HG03432 (cell line): ENCODE measurements around the gene TPO.
"Not testable (repeated sequence)": the region's sequence is repeated elsewhere in the genome, so short reads cannot be mapped to it uniquely, and the experiment has no call there.

ENCODE experiments used
- ATAC-seq: cut with Tn5 transposase; IDR thresholded peaks from one replicate; pipeline ENCODE4 v1.9.1; 2021; ENCODE audit warnings: mild to moderate bottlenecking, moderate library complexity; ENCODE audit not compliant: unreplicated experiment

TPO gene

DNA sequence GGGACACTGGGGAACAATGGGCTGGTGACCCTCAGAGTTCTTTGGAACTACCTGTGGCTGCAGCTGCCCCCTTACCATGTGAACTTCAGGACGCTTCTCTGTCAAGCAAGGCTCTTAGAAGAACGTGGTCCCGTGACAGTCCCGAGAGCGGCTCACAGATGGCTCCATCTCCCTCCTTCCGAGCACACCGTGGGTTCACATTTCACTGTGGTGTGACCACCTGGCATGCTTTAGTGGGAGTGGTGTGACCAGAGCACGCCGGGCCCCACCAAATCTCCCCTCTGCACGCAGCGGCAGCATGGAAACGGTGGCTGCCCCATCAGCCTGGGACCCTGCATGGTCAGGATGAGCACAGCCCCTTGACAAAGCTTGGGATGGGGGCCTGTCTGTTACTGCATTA, 9.7 kb upstream of the TPO start:
- no peak for ATAC-seq

GRCh38 chr2:1405124-1405523, 8.1 kb upstream of the TPO start:
- ATAC-seq = no peak

- no peak for ATAC-seq
Measured at GRCh38 chr2:1405967-1406366, 7.3 kb upstream of the TPO start.

DNA sequence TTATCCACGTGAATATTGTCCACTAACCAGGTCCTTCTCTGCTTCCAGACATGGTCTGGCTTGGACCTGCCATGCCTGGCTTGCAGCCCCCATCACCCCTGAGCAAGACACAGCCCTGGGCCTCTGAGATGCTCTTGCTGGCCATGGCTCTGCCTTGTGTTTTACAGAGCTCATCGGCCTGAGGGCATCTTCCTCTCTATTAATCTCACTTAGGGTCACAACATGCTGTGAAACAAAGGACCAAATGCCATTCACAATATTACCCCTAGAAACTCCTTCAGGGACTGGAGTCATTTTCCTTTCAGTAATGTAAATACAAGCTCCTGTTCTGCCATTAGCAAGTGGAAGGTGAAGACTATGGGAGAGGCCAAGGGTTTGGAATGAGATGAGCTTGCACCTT, 6.8 kb upstream of the TPO start:
- ATAC-seq = no peak

GRCh38 chr2:1407950-1408675, 5.2 kb upstream of the TPO start:
- ATAC-seq = no peak

- ATAC-seq = no peak
Measured at GRCh38 chr2:1414121-1414520, 858 bp downstream of the TPO start.

DNA sequence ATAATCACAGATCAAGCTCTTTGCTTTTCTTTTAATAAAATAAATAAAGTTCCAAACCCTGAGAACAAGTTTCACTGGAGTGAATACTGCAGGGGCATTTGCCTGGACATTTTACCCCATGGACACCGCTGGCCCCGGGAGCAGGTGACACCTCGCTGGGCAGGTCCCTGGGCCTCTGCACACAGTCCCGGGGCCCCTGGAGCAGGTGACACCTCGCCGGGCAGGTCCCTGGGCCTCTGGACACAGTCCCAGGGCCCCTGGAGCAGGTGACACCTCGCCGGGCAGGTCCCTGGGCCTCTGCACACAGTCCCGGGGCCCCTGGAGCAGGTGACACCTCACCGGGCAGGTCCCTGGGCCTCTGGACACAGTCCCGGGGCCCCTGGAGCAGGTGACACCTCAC, 1.6 kb downstream of the TPO start:
- not testable (repeated sequence) for ATAC-seq

DNA sequence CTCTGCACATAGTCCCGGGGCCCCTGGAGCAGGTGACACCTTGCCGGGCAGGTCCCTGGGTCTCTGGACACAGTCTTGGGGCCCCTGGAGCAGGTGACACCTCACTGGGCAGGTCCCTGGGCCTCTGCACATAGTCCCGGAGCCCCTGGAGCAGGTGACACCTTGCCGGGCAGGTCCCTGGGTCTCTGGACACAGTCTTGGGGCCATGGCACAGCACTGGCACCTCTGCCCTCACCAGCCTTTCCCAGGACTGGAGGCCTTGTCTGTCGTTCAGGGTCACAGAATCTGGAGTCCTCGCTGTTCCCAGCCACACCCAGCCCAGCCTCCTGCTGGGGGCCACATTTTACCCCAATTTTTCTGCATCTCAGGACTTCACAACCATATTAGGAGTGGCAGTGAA, 2.2 kb downstream of the TPO start:
- ATAC-seq = no peak

DNA sequence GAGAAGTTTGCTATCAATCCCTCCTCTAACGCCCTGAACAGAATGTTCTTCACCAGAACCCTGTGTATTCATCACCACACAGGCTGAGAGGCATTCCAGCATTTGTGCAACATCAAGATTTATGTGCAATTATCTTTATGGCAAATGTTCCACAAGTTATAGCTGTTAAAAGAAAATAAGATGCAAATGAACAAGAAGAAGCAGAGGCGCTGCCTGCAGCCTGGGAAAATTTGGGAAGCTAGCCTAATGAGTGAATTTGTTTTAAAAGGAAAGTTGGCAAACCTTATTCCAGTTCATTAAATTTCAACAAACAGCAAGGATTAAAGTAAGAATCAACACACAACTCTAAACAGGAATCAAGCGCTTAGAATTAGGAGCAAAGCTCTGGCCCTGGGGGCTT, 5.3 kb downstream of the TPO start:
- no peak for ATAC-seq

DNA sequence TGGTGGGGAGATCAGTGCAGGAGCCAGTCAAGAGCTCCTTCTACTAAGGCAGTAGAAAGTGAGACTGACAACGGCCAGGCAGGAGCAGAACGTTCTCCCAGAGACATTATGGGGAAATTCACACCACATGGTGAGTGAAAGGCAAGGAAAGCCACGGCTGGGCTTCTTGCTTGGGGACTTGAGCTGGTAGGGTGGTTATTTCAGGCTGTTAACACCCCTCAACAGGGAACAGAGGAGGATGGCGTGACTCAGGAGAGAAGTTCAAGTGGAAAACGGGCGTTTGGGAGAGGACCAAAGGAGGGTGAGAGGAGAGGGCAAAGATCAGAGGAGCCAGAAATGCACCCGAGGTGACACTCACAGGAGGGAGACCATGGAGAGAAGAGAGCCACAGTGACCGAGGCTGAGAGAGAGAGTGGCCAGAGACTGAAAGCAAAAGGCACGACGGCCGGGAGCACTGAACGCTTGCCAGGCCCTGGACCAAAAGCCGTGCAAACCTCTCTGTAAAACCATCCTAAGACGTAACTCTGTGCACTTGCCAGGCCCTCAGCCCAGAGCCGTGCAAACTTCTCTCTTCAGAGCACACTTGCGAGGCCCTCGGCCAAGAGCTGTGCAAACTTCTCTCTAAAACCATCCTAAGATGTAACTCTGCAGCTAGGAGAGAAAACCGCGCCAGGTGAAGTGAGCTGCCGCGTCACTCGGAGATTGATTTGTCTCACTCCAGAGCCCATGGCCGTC, 7.7 kb downstream of the TPO start:
- ATAC-seq = no peak

GRCh38 chr2:1421731-1422130, 8.5 kb downstream of the TPO start:
- ATAC-seq = no peak

DNA sequence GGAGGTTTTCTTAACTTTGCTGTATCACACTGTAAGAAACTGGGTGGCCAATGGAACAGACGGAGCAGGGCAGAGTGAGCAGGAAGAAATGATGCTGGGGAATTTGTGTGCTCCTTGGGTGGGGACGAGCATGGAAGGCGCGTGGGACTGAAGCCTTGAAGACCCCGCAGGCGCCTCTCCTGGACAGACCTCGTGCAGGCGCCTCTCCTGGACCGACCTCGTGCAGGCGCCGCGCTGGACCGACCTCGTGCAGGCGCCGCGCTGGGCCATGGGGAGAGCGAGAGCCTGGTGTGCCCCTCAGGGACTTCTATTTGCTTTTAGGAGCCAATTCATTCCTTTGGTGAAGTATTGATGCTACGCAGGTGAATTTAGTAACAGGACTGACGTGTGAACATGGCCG, 8.9 kb downstream of the TPO start:
- no peak for ATAC-seq

- no peak for ATAC-seq
Measured at GRCh38 chr2:1422716-1423285, 9.5 kb downstream of the TPO start.

DNA sequence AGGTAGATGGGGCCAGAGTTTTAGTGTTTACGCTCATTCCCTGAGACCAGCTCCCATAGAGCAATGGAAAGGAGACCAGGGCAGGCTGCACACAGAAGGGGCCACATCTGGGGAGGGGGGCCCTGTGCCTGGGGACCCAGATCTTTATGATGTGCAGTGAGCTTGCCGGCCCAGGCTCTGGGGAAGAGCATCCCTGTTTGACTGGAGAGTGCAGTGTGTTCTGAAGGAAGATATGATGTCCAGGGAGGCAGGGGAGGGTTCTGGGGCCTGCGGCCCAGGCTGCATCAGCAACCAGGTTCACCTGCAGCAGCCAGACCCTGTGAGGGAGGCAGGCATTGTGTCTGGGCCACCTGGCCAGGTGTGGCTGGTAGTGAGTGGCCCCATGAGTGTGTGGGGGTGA, 13.8 kb downstream of the TPO start:
- no peak for ATAC-seq

DNA sequence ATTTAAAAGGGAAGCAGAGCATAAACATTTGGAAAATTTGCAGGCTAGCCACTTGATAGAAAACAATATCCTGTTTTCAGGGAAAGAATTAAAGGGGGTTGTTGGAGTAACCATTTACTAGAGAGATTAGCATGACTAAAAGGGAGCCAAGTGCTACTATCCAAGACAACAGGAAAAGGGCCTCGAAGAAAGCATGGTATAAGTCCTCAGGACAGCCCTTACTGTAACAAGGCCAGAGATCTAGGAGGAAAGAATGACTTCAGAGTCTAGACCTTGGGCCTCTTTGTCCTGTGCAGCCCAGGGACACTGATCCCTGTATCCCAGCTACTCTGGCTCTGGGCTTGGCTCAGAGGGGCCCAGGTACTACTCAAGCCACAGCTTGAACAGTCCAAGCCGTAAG, 16.6 kb downstream of the TPO start:
- ATAC-seq = no peak

DNA sequence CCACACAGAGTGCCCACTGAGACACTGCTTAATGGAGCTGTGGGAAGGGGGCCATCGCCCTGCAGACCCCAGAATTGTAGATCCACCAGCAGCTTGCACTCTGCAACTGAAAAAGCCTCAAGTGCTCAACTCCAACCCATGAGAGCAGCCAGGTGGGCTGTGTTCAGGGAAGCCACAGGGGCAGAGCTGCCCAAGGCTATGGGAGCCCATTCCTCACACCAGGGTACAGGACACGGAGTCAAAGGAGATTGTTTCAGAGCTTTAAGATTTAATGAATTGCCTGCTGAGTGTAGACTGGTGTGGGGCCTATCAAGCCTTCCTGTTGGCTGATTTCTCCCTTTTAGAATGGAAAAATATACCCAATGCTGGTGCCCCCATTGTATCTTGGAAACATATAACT, 17.2 kb downstream of the TPO start:
- no peak for ATAC-seq

- ATAC-seq = no peak
Measured at GRCh38 chr2:1431886-1432400, 18.7 kb downstream of the TPO start.

DNA sequence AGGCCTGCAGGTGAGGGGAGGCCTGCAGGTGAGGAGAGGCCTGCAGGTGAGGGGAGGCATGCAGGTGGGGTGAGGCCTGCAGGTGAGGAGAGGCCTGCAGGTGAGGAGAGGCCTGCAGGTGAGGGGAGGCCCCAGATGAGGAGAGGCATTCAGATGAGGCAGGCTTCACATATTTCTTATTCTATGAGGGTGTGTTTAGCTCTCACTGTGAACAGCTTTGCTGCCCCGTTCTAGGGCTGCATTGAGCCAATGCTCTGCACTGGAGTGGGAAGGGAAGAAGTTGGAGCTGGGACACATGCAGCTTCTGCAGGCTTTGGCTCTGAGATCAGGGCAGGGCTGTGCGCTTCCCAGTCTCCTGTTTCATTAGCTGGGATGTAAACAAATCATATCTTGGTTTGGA, 19.5 kb downstream of the TPO start:
- no peak for ATAC-seq

DNA sequence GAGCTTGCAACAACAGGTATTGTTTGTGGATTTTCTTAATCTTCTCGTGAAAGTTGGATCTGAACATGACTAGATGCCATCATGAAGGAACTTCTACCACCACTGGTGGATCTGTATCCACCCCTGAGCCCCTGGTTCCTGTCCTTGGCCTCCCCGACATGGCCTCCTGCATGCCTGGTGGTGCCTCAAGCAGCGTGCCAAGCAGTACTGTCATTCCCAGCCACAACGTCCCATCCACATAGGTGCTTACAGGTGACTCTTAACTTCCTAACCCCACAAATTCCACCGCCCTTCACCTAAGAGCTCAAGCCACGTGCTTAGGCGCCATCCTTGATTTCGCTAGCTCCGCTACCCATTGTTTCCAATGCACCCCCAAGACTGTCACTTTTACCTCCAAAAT, 23.1 kb downstream of the TPO start:
- no peak for ATAC-seq

- no peak for ATAC-seq
Measured at GRCh38 chr2:1437101-1437500, 23.8 kb downstream of the TPO start.

GRCh38 chr2:1437537-1437936, 24.3 kb downstream of the TPO start:
- no peak for ATAC-seq

DNA sequence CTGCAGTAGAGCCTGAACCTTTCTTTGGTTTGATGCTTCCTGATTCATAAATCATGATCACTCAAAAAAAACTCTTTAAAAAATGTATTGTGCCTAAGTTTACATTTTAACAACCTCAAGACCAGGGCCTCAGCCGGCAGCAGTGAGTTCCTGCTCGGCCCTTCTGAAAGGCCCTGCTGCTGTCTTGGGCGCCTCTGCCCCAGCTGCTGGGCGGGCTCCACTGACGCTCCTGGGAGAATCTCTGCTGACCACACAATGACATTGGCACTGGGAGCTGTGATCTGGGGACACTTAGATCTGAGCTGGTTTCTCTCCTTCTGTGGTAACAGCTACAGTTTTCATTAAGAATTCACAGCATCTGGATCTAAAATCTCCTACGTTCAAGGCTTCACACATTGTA, 25.7 kb downstream of the TPO start:
- no peak for ATAC-seq
